GM13976 (cell line): ENCODE data around the gene NLRP1.

Experiments
- DNase-seq: peaks from one replicate; pipeline ENCODE4 v3.0.0; 2012; ENCODE audit warnings: low spot score
- in situ Hi-C: fragments of 300-500 bp; cut with MboI; formaldehyde crosslinking; loops from one replicate; pipeline ENCODE4 v1.12.0; 2022; ENCODE audit warnings: low sequenced_read_pairs, mixed read lengths, inconsistent platforms; ENCODE audit not compliant: unreplicated experiment
- TF ChIP-seq, protein P1 (sequence below): IDR thresholded peaks from 2 replicates; pipeline ENCODE4 v1.5.1; 2012; ENCODE audit warnings: borderline replicate concordance, mild to moderate bottlenecking; ENCODE audit not compliant: insufficient read depth; ENCODE audit errors: extremely low read depth, missing control alignments, control extremely low read depth

Gene NLRP1

DNA sequence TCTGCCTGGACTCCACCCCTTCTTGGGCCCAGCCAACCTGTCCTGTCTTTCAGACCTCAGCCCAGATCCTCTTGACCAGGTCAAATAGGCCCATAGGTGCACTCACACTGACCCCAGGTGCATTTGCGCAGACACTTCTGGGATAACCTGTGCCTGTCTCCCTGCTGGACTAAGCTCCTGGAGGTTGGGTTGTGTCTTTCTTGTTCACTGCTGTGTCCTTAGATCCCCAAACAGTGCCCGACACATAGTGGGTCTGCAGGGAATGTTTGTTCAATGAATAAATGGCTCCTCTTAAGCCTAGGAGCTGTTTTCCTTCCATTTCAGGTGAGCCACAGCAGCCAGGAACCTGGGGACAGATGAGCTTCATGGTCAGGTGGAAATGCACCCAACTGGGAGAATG lies 48.9 kb downstream of the NLRP1 start:
- no peak for DNase-seq
- in situ Hi-C loops: no loop called here
- TF ChIP-seq, protein P1, sequence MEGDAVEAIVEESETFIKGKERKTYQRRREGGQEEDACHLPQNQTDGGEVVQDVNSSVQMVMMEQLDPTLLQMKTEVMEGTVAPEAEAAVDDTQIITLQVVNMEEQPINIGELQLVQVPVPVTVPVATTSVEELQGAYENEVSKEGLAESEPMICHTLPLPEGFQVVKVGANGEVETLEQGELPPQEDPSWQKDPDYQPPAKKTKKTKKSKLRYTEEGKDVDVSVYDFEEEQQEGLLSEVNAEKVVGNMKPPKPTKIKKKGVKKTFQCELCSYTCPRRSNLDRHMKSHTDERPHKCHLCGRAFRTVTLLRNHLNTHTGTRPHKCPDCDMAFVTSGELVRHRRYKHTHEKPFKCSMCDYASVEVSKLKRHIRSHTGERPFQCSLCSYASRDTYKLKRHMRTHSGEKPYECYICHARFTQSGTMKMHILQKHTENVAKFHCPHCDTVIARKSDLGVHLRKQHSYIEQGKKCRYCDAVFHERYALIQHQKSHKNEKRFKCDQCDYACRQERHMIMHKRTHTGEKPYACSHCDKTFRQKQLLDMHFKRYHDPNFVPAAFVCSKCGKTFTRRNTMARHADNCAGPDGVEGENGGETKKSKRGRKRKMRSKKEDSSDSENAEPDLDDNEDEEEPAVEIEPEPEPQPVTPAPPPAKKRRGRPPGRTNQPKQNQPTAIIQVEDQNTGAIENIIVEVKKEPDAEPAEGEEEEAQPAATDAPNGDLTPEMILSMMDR: no peak

DNA sequence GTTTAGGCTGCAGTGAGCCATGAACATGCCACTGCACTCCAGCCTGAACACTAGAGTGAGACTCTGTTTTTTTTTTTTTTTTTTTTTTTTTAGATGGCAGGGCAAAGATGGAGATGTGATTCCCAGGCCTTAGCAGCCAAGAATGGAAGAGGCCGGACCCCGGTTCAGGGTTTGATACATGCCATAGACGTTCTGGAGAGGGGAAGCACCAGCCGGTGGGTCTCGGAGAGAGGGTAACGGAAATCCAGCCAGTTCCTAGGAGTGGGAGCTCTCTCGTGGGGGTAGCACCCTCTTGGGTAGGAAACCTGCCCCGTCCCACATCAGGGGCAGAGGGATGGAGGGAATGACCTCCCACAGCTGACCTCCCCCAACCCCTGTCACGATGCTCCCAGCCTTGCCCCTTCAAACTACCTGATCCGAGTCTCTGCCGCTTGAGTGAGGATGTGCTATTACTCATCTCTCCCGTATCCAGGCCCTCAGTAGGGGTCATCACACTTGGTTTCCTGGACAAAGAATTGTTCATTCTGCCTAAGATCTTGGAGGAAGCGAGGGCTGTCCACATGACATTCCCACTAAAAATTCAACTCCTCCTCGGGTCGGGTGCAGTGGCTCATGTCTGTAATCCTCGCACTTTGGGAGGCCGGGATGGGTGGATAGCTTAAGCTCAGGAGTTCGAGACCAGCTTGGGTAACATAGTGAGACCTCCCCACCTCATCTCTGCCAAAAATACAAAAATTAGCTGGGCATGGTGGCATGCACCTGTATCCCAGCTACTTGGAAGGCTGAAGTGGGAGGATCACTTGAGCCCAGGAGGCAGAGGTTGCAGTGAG lies 50.6 kb downstream of the NLRP1 start:
- TF ChIP-seq, protein P1: no peak
- in situ Hi-C loops: no loop called here
- DNase-seq: no peak

DNA sequence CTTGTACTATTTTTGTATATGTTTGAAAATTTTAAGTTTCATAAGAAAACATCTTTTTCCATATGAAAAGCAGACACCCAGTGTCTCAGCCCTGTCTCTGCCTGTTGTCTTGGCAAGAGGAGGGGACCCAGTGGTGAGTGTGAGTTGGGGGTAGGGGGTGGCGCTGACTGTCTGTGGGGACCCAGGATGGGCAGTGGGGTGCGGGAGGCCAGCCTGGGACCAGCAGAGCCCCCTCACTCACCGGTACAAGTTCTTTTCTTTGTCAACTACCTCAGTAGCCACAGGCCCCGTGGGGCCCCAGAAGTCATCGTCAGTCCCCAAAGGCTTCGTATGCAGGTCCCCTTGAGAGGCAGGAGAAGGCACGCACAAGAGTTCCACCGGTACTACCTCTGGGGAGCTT lies 51.7 kb downstream of the NLRP1 start:
- DNase-seq: no peak
- in situ Hi-C loops: no loop called here
- TF ChIP-seq, protein P1: no peak

DNA sequence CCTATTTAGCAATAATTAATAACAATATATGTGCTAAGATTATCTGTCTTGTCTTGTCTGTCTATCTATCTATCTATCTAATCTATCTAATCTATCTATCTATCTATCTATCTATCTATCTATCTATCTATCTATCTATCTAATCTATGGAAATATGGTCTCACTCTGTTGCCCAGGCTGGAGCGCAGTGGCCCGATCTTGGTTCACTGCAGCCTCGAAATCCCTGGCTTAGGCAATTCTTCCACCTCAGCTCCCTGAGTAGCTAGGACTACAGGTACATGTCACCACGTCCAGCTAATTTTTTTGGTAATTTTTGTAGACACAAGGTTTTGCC lies 53.3 kb downstream of the NLRP1 start:
- DNase-seq: no peak
- TF ChIP-seq, protein P1: no peak
- in situ Hi-C loops: no loop called here

DNA sequence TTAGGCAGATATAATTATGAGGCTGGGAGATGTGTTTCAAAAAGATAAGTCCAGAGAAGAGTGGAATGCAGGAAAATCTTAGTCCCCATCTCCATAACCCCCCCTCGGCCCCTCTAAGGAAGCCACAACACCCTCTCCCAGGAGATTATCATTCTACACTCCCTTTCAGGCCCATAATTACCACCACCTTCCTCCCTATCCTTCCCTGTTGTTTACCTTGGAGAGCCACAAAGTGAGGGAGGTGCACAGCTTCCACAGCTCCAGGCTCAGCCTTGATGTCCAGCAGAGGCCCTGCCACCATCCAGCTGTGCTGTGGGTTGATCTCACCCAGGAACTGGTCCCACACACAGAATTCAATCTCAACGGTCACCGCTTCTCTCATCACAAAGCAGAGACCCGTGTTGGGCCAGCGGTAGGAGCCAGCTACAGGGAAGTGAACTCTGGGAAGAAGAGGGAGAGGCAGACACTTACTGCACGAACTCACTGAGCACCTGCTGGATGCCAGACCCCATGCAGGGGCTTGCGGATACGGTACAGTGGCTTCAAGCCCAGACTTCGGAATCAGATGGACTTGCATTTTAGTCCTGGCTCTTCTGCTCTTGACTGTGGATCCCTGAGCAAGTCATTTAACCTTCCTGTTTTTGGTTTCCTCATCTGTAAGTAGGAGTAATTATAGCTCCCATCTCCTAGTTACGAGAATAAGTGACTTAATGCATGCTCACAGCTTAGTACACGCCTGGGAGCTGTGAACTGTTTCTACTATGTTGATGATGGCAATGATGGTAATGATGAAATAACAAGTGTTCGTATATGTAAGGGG lies 53.8 kb downstream of the NLRP1 start:
- in situ Hi-C loops: no loop called here
- TF ChIP-seq, protein P1: no peak
- no peak for DNase-seq

DNA sequence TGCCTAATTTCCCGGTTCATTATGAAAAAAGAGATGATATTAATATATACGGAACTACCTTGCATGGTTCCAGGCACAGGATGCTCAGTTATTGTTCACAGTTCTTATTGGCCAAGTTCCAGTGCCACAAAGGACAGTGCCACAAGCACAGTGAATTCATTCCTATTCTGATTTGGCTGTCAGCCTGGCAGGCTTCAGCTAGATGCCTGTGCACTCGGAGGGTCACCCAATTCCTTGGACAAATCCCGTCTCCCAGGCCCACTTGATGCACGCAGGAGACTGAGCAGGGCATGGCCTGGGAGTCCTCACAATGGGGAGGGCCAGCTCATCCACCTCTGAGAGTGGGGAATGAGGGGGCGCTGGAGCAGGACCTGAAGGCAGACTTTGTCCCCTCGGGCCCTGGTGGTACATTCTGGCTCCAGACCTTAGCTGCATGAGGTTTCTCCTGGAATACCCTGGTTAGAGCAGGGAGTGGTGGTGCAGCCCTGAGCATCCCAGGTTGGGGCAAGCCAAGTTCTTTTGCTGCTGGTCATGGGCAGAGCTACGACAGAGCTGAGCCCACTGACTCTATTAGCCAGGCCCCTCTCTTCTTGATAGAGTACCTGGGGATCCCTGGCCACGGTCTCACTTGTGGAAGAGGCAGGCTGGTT lies 56.6 kb downstream of the NLRP1 start:
- DNase-seq: no peak
- in situ Hi-C loops: no loop called here
- TF ChIP-seq, protein P1: no peak
